Measurements from ENCODE around the gene CTBP1. TPM values are rescaled to one million over a fixed set of nuclear protein-coding genes. Genes with fewer than 3 reads are reported as not detected.

Gene CTBP1
- total and polyA plus RNA-seq, 4 donors = 121 to 204 (median 138) TPM

GRCh38 chr4:1247864-1248244, 1.1 kb downstream of the CTBP1 start:
- DNase-seq (no peak), ATAC-seq (ENCODE audit: insufficient read depth, low FRiP score) (peak; percentile 7)
- H3K9me3 ChIP-seq (ENCODE audit: control insufficient read depth in 4 of 4, insufficient read depth in 3 of 4, low read length in 3 of 4) = no peaks in the 10 kb centered on the region
- H3K27ac ChIP-seq (ENCODE audit: low read depth in 1 of 2, low read length in 1 of 2) = peak overlapping the region; percentile 94 to 95
- 0 to 1% methylated on average over 39 to 40 of the region's 40 CpGs for WGBS, 2 donors
- H3K27me3 ChIP-seq (ENCODE audit: control insufficient read depth in 3 of 3, insufficient read depth in 3 of 3, low read length in 2 of 3) = no peaks in the 10 kb centered on the region
- no peak for TF ChIP-seq CTCF (IDR thresholded peaks at IDR 0.05; ENCODE audit: control extremely low read depth, extremely low read depth)
- peak overlapping the region; percentile 72 for H3K4me3 ChIP-seq
- peak overlapping the region in 1 of 2 donors; percentile 46 for H3K9ac ChIP-seq (ENCODE audit: insufficient read depth in 1 of 2, low read length in 2 of 2)
- peaks cover 0 to 19% (median 5%) of the 10 kb centered on the region in 4 donors for H3K36me3 ChIP-seq (ENCODE audit: control insufficient read depth in 4 of 4, insufficient read depth in 4 of 4, low read length in 4 of 4)
- H3K4me1 ChIP-seq (ENCODE audit: control insufficient read depth in 5 of 5, insufficient read depth in 5 of 5, low read length in 5 of 5) = peaks cover 15 to 50% (median 16%) of the 10 kb centered on the region in 5 donors

GRCh38 chr4:1246901-1247863, 1.7 kb downstream of the CTBP1 start:
- DNase-seq = no peak
- 7 to 9% methylated on average over 35 to 48 of the region's 48 CpGs for WGBS, 2 donors
- Histone ChIP-seq H3K27ac (ENCODE audit: low read depth in 1 of 2, low read length in 1 of 2) (peak overlapping the region; percentile 94 to 95), H3K4me1 (ENCODE audit: control insufficient read depth in 5 of 5, insufficient read depth in 5 of 5, low read length in 5 of 5) (peaks cover 15 to 52% (median 17%) of the 10 kb centered on the region in 5 donors), H3K9me3 (ENCODE audit: control insufficient read depth in 4 of 4, insufficient read depth in 3 of 4, low read length in 3 of 4) (no peaks in the 10 kb centered on the region), H3K4me3 (peak overlapping the region; percentile 72), H3K36me3 (ENCODE audit: control insufficient read depth in 4 of 4, insufficient read depth in 4 of 4, low read length in 4 of 4) (peaks cover 0 to 14% (median 5%) of the 10 kb centered on the region in 4 donors), H3K9ac (ENCODE audit: insufficient read depth in 1 of 2, low read length in 2 of 2) (peak overlapping the region; percentile 19 to 46), H3K27me3 (ENCODE audit: control insufficient read depth in 3 of 3, insufficient read depth in 3 of 3, low read length in 2 of 3) (no peaks in the 10 kb centered on the region)
- no peak for ATAC-seq (ENCODE audit: insufficient read depth, low FRiP score)
- TF ChIP-seq CTCF (IDR thresholded peaks at IDR 0.05; ENCODE audit: control extremely low read depth, extremely low read depth) = no peak

- no peaks in the 10 kb centered on the region for H3K27me3 ChIP-seq (ENCODE audit: control insufficient read depth in 3 of 3, insufficient read depth in 3 of 3, low read length in 2 of 3)
- peaks cover 15 to 56% (median 17%) of the 10 kb centered on the region in 5 donors for H3K4me1 ChIP-seq (ENCODE audit: control insufficient read depth in 5 of 5, insufficient read depth in 5 of 5, low read length in 5 of 5)
- 41 to 48% methylated on average over 24 of the region's 24 CpGs for WGBS, 2 donors
- no peak overlapping the region for H3K4me3 ChIP-seq
- H3K9me3 ChIP-seq (ENCODE audit: control insufficient read depth in 4 of 4, insufficient read depth in 3 of 4, low read length in 3 of 4) = no peaks in the 10 kb centered on the region
- TF ChIP-seq CTCF (IDR thresholded peaks at IDR 0.05; ENCODE audit: control extremely low read depth, extremely low read depth) = no peak
- H3K9ac ChIP-seq (ENCODE audit: insufficient read depth in 1 of 2, low read length in 2 of 2) = peak overlapping the region in 1 of 2 donors; percentile 26
- peaks cover 0 to 12% (median 7%) of the 10 kb centered on the region in 4 donors for H3K36me3 ChIP-seq (ENCODE audit: control insufficient read depth in 4 of 4, insufficient read depth in 4 of 4, low read length in 4 of 4)
- peak overlapping the region in 1 of 2 donors; percentile 95 for H3K27ac ChIP-seq (ENCODE audit: low read depth in 1 of 2, low read length in 1 of 2)
- no peak for DNase-seq
- ATAC-seq (ENCODE audit: insufficient read depth, low FRiP score) = no peak
Measured at GRCh38 chr4:1246111-1246881, 2.6 kb downstream of the CTBP1 start.
